ENCODE results near the gene C6.

GRCh38 chr5:41156739-41157138 lies 56.6 kb downstream of the C6 start:
- TF ChIP-seq CTCF (IDR thresholded peaks at IDR 0.05): no peak
- TF ChIP-seq EP300 (IDR thresholded peaks at IDR 0.05): no peak

Measured in sigmoid colon (tissue), 4 donors.